Heart right ventricle (tissue), 16 donors: ENCODE results near the gene DUSP3. TPM values are rescaled to one million over a fixed set of nuclear protein-coding genes. Genes with fewer than 3 reads are reported as not detected.

Experiments used
- ATAC-seq, 8 donors: fragments of 200-7000 bp; cut with Tn5 transposase; one replicate each; pipeline ENCODE4 v1.9.1; 2020; ENCODE audit warnings: mild to moderate bottlenecking in 8 of 8, moderate library complexity in 8 of 8, moderate number of reproducible peaks in 1 of 8
- DNase-seq, 2 donors: peaks; one replicate each; pipeline ENCODE4 v3.0.0-alpha.2; 2020
- H3K27ac ChIP-seq, 10 donors: fragments of 200-600 bp; sonication (generic) in 2 of 10; one replicate each; pipeline versions ENCODE4 v1.5.0 to v1.8.0; 2020 to 2022; ENCODE audit warnings: mild to moderate bottlenecking in 3 of 10
- H3K27me3 ChIP-seq, 7 donors: fragments of 200-600 bp; one replicate each; pipeline ENCODE4 v1.8.0; 2021 to 2022; ENCODE audit warnings: mild to moderate bottlenecking in 2 of 7
- H3K36me3 ChIP-seq, 9 donors: fragments of 200-600 bp; sonication (generic) in 1 of 9; one replicate each; pipeline versions ENCODE4 v1.5.0 to v1.8.0; 2020 to 2022; ENCODE audit warnings: mild to moderate bottlenecking in 2 of 9
- H3K4me1 ChIP-seq, 9 donors: fragments of 200-600 bp; sonication (generic) in 1 of 9; one replicate each; pipeline versions ENCODE4 v1.5.0 to v1.8.0; 2020 to 2022; ENCODE audit warnings: mild to moderate bottlenecking in 4 of 9
- H3K4me3 ChIP-seq, 10 donors: fragments of 200-600 bp; sonication (generic) in 2 of 10; one replicate each; pipeline versions ENCODE4 v1.5.0 to v1.8.0; 2020 to 2022; ENCODE audit warnings: mild to moderate bottlenecking in 7 of 10, moderate library complexity in 2 of 10
- H3K9me3 ChIP-seq, 11 donors: fragments of 200-600 bp in 10 of 11; sonication (generic) in 2 of 11; one replicate each; pipeline versions ENCODE4 v1.5.0 to v1.8.0; 2013 to 2022; ENCODE audit warnings: mild to moderate bottlenecking in 2 of 11, control low read depth in 1 of 11, moderate library complexity in 1 of 11
- WGBS, 2 donors: extraction: QIAGEN DNeasy Blood & Tissue Kit; methylation state at CpG; one replicate each; pipeline ENCODE4 v1.1.7; 2013; ENCODE audit warnings: inconsistent platforms in 1 of 2; 5-methylcytosine and 5-hydroxymethylcytosine counted together
- intact Hi-C, 10 donors: fragments of 100-400 bp; cut with DNase I; formaldehyde crosslinking; loops; one replicate each; pipeline versions ENCODE4 v1.11.1 to v1.14.2; 2022
- polyA plus RNA-seq, 2 donors: library from polyadenylated mRNA; stranded (reverse); fragments of 200-250 nt; gene quantifications; one replicate each; pipeline ENCODE4 v1.2.3, GENCODE V29; 2013
- total RNA-seq, 10 donors: library from RNA; stranded (reverse); fragmentation: NEBNext Ultra II Directional in 3 of 10; extraction: Animal tissue kit (Norgen Biotek cat#: 25700) in 3 of 10; gene quantifications; one replicate each; pipeline versions ENCODE4 v1.2.1 to v1.2.4, GENCODE V29; 2021 to 2023
- TF ChIP-seq, protein P1 (sequence below), 9 donors: fragments of 200-600 bp; sonication (generic) in 2 of 9; IDR thresholded peaks; one replicate each; pipeline versions ENCODE4 v1.5.0 to v1.8.0; 2021 to 2022; ENCODE audit warnings: antibody characterized with exemption in 9 of 9, mild to moderate bottlenecking in 5 of 9, moderate library complexity in 1 of 9
- donor health status: Arrhythmogenic right ventricular cardiomyopathy.
- donor health status: ischemic (EF 13 %, LVEDD 7.1; RV severe dilation, severe dysfunction).
- donor health status: healthy with polysubstance abuse.
- donor health status: DM: no; HTN: yes; CAD: no.
- donor health status: DM: no; HTN: no; CAD: no.
- donor health status: ischemic (EF 25% LVEDD 6.9; RV normal size, moderate dysfunction).
- donor health status: ischemic (EF 25% LVEDD 5.7; RV mildly dilated, moderate dysfunction).
- donor health status: healthy.
- donor health status: DM: yes; HTN: yes; CAD: no.
- donor health status: Ischemic cardiomyopathy.
- donor health status: ischemic (EF 35%, LVEDD 5.7; RV mildly dilated, moderate dysfunction).
- donor health status: nonischemic (EF 11% LVEDD 7.7; RV severe dilation, severe dysfunction).
- donor health status: DM: yes; HTN: yes; CAD: no.
- donor health status: PGD.
- donor health status: ischemic (EF 29% LVEDD 5.4; RV normal size, mild dysfunction).
- donor health status: nonischemic (EF 23%, LVEDD 6.1; RV moderate dilation, normal function).

The DUSP3 gene
- total and polyA plus RNA-seq, 12 donors = 119 to 371 (median 297) TPM

DNA sequence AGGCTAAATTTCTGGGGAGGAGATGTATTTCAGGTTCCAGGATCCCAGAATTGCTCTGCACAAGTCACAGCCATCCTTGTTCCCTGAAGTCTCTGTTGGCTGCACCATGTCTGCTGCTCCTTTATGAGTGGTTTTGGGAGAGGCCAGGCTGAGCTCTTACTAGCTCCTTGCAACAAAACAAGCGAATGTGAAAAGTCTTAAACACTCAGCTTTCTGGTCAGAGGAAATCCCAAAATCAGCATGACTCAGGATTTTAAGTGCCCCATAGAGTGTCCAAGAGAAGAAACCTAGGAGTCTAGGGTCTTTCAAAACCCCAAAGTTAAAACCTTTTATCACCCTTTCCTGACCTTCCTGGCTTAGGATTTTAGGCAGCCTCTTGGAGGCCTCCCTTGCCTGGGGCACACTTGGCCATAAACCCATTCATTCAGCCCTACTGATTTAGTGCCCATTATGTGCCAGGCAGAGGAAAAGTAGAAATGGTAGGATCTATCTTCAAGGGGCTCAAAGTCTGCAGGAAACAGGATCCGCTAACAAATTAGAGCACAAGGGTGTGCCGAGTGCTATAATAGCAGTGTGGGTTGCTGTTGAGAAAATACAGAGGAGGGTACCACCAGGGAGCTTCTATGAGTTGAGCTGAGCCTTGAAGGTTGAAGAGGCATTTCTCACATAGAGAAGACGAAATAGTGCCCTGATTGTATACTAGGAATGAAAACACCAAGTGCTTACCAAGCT, 57.1 kb downstream of the DUSP3 start:
- no peak for ATAC-seq
- no peaks in the 10 kb centered on the region for H3K9me3 ChIP-seq
- intact Hi-C loops = no loop called here
- DNase-seq = no peak
- no peaks in the 10 kb centered on the region for H3K27me3 ChIP-seq
- TF ChIP-seq, protein P1, sequence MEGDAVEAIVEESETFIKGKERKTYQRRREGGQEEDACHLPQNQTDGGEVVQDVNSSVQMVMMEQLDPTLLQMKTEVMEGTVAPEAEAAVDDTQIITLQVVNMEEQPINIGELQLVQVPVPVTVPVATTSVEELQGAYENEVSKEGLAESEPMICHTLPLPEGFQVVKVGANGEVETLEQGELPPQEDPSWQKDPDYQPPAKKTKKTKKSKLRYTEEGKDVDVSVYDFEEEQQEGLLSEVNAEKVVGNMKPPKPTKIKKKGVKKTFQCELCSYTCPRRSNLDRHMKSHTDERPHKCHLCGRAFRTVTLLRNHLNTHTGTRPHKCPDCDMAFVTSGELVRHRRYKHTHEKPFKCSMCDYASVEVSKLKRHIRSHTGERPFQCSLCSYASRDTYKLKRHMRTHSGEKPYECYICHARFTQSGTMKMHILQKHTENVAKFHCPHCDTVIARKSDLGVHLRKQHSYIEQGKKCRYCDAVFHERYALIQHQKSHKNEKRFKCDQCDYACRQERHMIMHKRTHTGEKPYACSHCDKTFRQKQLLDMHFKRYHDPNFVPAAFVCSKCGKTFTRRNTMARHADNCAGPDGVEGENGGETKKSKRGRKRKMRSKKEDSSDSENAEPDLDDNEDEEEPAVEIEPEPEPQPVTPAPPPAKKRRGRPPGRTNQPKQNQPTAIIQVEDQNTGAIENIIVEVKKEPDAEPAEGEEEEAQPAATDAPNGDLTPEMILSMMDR (IDR thresholded peaks at IDR 0.05) = no peak
- whole genome bisulfite sequencing, 2 donors = 91 to 92% methylated on average over 4 of the region's 4 CpGs
- peak overlapping the region in 2 of 10 donors; percentile 72 to 93 for H3K4me3 ChIP-seq
- peak overlapping the region in 3 of 10 donors; percentile 96 to 100 (median 99) for H3K27ac ChIP-seq
- H3K4me1 ChIP-seq = peaks cover 0 to 18% (median 5%) of the 10 kb centered on the region in 9 donors
- no peaks in the 10 kb centered on the region for H3K36me3 ChIP-seq

DNA sequence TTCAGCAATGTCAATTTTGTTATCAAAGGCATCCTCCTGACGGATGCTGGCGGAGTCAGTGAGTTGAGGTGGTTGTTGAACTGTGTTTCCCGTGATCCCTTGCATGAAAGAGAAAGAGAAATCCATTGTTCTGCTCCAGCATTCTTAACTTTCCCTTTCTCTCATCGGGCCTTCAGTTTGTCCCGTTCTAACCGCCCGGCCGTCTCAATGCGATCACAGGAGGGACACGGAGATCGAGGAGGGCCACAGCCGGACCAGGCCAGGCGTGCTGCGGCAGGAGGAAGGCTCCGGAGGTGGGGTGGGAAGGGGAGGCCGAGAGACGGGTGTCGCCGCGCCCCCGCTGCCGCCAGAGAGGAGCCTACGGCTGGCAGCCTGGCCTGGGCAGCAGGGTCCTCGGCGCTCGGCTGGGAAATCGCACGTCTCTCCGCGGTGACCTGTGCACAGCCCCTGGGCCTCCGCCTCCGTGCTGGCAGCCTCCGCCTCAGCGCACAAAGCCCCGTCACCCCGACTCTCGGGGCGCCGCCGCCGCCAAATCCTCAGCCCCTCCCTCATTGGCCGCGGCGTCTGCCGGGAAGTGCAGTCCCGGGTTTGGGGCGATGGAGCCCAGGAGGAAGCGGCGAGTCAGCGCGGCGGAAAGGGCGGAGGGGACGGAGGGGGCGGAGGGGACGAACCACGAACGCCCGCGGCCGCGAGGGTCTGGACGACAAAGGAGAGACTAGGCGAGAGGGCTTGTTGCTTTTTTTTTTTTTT, 58.3 kb downstream of the DUSP3 start:
- no peaks in the 10 kb centered on the region for H3K27me3 ChIP-seq
- 1% methylated on average over 53 to 64 of the region's 64 CpGs for WGBS, 2 donors
- peak; percentile 95 to 97 (median 97) for ATAC-seq

DNA sequence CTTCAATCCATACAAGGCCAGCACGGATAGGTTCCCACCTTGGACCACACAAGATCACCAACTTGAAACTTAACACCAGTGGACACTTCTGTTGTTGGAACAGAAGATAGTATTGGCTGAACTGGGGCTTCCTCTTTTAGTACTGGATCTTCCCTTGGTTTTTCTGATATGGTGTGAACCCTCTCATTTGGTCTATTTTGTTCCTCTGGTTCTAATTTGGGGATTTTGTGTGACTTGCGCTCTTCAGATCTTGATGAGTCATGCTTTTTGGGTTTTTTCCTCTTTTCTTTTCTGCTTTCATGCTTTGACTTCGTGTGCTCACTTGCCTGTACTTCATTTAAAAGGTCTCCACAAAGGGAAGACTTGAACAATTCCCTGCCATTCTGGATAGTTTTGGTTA, 59.2 kb downstream of the DUSP3 start:
- DNase-seq (no peak), ATAC-seq (no peak)
- Histone ChIP-seq H3K36me3 (no peaks in the 10 kb centered on the region), H3K27me3 (no peaks in the 10 kb centered on the region), H3K4me1 (peaks cover 0 to 19% (median 5%) of the 10 kb centered on the region in 9 donors), H3K27ac (peak overlapping the region in 5 of 10 donors; percentile 96 to 100 (median 99)), H3K9me3 (no peaks in the 10 kb centered on the region), H3K4me3 (no peak overlapping the region)
- intact Hi-C loops = loop anchor here in 1 of 10 donors (5.0 kb wide), 1 partner anchor 33 kb away; no protein-coding TSS in a partner anchor
- TF ChIP-seq, protein P1 (IDR thresholded peaks at IDR 0.05) = no peak
- WGBS, 2 donors = 86 to 90% methylated on average over 3 of the region's 3 CpGs

More for the DNA sequence above, 58.3 kb downstream of the DUSP3 start:
- no peaks in the 10 kb centered on the region for H3K9me3 ChIP-seq
- peak overlapping the region; percentile 59 to 96 (median 84) for H3K4me3 ChIP-seq
- no peaks in the 10 kb centered on the region for H3K36me3 ChIP-seq
- intact Hi-C loops = no loop called here
- DNase-seq = peak; percentile 85 to 86
- TF ChIP-seq, protein P1 (IDR thresholded peaks at IDR 0.05) = no peak
- H3K27ac ChIP-seq = peak overlapping the region; percentile 93 to 100 (median 98)
- H3K4me1 ChIP-seq = peaks cover 0 to 18% (median 5%) of the 10 kb centered on the region in 9 donors

DNA sequence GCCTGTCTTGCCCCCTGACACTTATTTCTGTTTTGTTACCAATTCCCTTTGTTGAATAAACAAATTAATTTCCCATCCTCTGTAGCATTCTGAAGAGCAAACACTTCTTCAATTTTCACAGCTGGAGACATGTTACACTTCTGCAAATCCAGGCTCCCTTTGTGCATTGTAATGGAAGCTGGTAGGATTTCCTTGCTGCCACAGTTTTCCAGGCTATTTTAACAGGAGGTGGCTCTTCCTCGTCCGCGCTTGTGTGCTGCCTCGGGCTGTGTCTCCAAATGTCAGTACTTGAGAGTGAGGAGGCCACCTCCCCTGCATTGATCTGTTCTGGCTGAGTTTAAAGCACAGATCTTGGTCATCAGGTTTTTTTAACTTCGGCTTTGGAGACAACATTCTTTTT, 60.2 kb downstream of the DUSP3 start:
- WGBS, 2 donors = 75 to 77% methylated on average over 5 of the region's 5 CpGs
- peaks cover 0 to under 1% (median 0%) of the 10 kb centered on the region in 7 donors for H3K27me3 ChIP-seq
- TF ChIP-seq, protein P1 (IDR thresholded peaks at IDR 0.05) = no peak
- DNase-seq (no peak), ATAC-seq (no peak)
- peaks cover 0 to 29% (median 11%) of the 10 kb centered on the region in 9 donors for H3K4me1 ChIP-seq
- no peaks in the 10 kb centered on the region for H3K36me3 ChIP-seq
- no peak overlapping the region for H3K4me3 ChIP-seq
- intact Hi-C loops = loop anchor here in 1 of 10 donors (5.0 kb wide), 1 partner anchor 34 kb away; no protein-coding TSS in a partner anchor
- H3K27ac ChIP-seq = no peak overlapping the region
- H3K9me3 ChIP-seq = no peaks in the 10 kb centered on the region
